Subcutaneous preadipocyte (primary cell): ENCODE results near the gene RBL2. TPM values are rescaled to one million over a fixed set of nuclear protein-coding genes. Genes with fewer than 3 reads are reported as not detected.

Source experiments
- small RNA-seq: library from RNA; depleted of rRNA; stranded (forward); fragments of <200 nt; gene quantifications from one replicate; pipeline ENCODE3, GENCODE V24; 2012
- total RNA-seq: library from RNA; depleted of rRNA; stranded (reverse); fragments of >200 nt; gene quantifications from 2 replicates; pipeline ENCODE4 v1.2.3, GENCODE V29; 2012

Gene RBL2, protein sequence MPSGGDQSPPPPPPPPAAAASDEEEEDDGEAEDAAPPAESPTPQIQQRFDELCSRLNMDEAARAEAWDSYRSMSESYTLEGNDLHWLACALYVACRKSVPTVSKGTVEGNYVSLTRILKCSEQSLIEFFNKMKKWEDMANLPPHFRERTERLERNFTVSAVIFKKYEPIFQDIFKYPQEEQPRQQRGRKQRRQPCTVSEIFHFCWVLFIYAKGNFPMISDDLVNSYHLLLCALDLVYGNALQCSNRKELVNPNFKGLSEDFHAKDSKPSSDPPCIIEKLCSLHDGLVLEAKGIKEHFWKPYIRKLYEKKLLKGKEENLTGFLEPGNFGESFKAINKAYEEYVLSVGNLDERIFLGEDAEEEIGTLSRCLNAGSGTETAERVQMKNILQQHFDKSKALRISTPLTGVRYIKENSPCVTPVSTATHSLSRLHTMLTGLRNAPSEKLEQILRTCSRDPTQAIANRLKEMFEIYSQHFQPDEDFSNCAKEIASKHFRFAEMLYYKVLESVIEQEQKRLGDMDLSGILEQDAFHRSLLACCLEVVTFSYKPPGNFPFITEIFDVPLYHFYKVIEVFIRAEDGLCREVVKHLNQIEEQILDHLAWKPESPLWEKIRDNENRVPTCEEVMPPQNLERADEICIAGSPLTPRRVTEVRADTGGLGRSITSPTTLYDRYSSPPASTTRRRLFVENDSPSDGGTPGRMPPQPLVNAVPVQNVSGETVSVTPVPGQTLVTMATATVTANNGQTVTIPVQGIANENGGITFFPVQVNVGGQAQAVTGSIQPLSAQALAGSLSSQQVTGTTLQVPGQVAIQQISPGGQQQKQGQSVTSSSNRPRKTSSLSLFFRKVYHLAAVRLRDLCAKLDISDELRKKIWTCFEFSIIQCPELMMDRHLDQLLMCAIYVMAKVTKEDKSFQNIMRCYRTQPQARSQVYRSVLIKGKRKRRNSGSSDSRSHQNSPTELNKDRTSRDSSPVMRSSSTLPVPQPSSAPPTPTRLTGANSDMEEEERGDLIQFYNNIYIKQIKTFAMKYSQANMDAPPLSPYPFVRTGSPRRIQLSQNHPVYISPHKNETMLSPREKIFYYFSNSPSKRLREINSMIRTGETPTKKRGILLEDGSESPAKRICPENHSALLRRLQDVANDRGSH
- total RNA-seq, result 38.6 and 46.1 TPM in 2 replicates

DNA sequence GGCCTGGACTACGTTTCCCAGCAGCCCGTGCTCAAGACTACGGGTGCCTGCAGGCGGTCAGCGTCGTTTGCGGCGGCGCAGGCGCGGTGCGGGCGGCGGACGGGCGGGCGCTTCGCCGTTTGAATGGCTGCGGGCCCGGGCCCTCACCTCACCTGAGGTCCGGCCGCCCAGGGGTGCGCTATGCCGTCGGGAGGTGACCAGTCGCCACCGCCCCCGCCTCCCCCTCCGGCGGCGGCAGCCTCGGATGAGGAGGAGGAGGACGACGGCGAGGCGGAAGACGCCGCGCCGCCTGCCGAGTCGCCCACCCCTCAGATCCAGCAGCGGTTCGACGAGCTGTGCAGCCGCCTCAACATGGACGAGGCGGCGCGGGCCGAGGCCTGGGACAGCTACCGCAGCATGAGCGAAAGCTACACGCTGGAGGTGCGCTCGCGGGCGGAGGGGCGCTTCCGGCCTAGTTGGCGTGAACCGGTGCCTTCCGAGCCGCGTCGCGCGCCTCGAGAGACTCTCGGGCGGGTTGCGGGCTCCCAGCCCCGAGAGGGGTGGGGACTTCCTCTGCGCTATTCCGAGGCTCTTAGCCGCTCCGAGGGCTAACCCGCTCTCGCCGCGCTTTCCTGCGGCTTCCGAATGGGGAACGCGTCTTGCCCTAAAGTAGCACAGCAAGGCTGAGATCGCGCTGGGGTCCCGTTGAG lies at the start of gene RBL2:
TSS of gene RBL2 (plus strand) at position 95 of the 689 bp plus-strand sequence. CDS start at position 181, 86 bp downstream.

DNA sequence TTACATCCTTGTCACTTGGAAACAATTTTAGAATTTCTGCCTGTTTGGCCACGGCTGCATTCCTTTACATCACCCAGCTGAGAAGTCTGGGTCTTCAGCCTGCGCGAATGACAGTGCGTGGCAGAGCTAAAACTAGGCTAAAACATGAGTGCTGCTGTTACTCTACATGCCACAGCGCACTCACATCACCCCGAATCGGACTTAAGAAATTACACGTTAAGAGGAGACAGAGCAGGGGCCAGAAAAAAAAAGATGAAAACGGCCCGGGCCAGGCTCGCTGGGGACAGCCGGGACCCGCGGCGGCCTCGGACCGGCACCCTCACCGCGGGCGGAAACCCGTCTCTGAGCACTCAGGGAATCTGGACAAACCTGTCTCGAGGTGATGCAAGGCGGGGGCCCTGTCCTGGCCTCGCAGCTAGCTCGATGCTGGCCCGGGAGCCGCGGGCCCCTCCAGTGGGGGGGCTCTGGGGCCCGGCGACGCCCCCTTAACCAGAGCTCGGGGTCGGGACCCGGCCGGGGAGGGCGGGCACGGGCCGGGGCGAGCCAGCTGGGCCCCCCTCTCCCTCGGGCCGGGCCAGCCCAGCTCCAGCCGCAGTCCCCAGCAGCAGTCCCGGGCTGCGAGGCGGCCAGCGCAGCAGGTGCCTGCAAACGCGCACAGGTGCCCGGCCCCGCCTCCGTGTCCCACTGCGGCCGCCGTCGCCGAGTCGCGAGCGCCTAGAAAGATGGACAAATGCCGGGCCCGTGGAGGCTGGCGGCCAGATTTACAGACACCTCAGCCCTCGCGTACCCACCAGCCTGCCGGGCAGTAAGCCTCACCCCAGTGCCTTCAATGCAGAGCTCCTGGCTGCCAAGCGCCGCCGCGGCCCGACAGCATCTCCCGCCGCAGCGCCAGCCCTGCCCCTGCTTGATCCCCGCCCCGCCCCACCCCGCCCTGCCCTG lies 68.3 kb downstream of the RBL2 start, which contains the start of gene AKTIP:
TSS of gene AKTIP (minus strand) at position 879 of the 939 bp plus-strand sequence. CDS start 2,950 bp downstream, outside the sequence.

Small RNA genes within 50 kb of the gene (small RNA-seq; reads per million reads assigned to genes)
- gene RNU6-1153P, result not detected

Other genes starting within 250 kb of the RBL2 start
- gene AKTIP, start 68.7 kb downstream of the RBL2 start, total RNA-seq, result 10.3 and 14.5 TPM in 2 replicates